Activated CD8-positive, alpha-beta memory T cell treated with anti-CD3 and anti-CD28 coated beads for 1 hour (primary cell): ENCODE data around the gene GCAT.
A peak's percentile ranks its signal among the peaks of the same experiment; 100 is the strongest.

Source experiments
- DNase-seq, 2 donors: peaks; one replicate each; pipeline ENCODE4 v3.0.0-alpha.2; 2020; ENCODE audit warnings: low read depth in 1 of 2; ENCODE audit errors: extremely low read depth in 1 of 2

Gene GCAT

GRCh38 chr22:37809672-37810333 is 2.1 kb downstream of the GCAT start:
- DNase-seq: no peak

GRCh38 chr22:37811867-37812266 is 4.1 kb downstream of the GCAT start:
- DNase-seq: no peak

- DNase-seq: no peak
These were observed 5.3 kb downstream of the GCAT start for GRCh38 chr22:37812869-37813678.

- no peak for DNase-seq
These were observed 7.9 kb downstream of the GCAT start for GRCh38 chr22:37815593-37815992.

GRCh38 chr22:37816543-37817180 is 8.9 kb downstream of the GCAT start:
- DNase-seq: no peak

- peak; percentile 31 to 76 for DNase-seq
These were observed 10.1 kb downstream of the GCAT start for GRCh38 chr22:37817705-37818408.

- peak; percentile 27 to 45 for DNase-seq
These were observed 10.8 kb downstream of the GCAT start for GRCh38 chr22:37818409-37819104.

- DNase-seq: no peak
These were observed 11.3 kb downstream of the GCAT start for GRCh38 chr22:37819105-37819433.

GRCh38 chr22:37820350-37820749 is 12.6 kb downstream of the GCAT start:
- DNase-seq: no peak

- no peak for DNase-seq
These were observed 14.5 kb downstream of the GCAT start for GRCh38 chr22:37822079-37822833.

GRCh38 chr22:37823134-37823985 is 15.6 kb downstream of the GCAT start, which contains the start of gene GALR3:
Gene GALR3, plus strand, starts transcription at chr22:37823382. Its CDS starts 25 bp downstream, at chr22:37823407.
- DNase-seq: no peak

GRCh38 chr22:37824674-37825641 is 17.2 kb downstream of the GCAT start:
- DNase-seq: no peak

- no peak for DNase-seq
These were observed 19.3 kb downstream of the GCAT start for GRCh38 chr22:37827056-37827455.

- DNase-seq: no peak
These were observed 22.5 kb downstream of the GCAT start for GRCh38 chr22:37830093-37830842.

GRCh38 chr22:37831472-37831871 is 23.7 kb downstream of the GCAT start:
- DNase-seq: no peak

- no peak for DNase-seq
These were observed 24.5 kb downstream of the GCAT start for GRCh38 chr22:37832022-37832857.
